GM12875 (cell line): ENCODE measurements around the gene NR3C1.

Experiments
- H3K4me3 ChIP-seq: one replicate; pipeline ENCODE4 v1.5.1; 2011; ENCODE audit warnings: low read depth, low read length, control low read depth
- CTCF ChIP-seq: IDR thresholded peaks from 2 replicates; pipeline ENCODE4 v1.5.1; 2011; ENCODE audit warnings: low read depth, mild to moderate bottlenecking, control low read depth, inconsistent platforms, low read length, moderate library complexity, borderline replicate concordance; ENCODE audit not compliant: insufficient read depth

NR3C1 gene

GRCh38 chr5:143297756-143298155 lies 105.7 kb downstream of the NR3C1 start:
- no peak overlapping the region for H3K4me3 ChIP-seq
- no peak for TF ChIP-seq CTCF

GRCh38 chr5:143290125-143290524 lies 113.4 kb downstream of the NR3C1 start:
- no peak overlapping the region for H3K4me3 ChIP-seq
- TF ChIP-seq CTCF = no peak

- TF ChIP-seq CTCF = no peak
Observed at GRCh38 chr5:143284521-143284920, 119.0 kb downstream of the NR3C1 start.

GRCh38 chr5:143284002-143284401 lies 119.5 kb downstream of the NR3C1 start:
- no peak overlapping the region for H3K4me3 ChIP-seq
- TF ChIP-seq CTCF = no peak

More at GRCh38 chr5:143284521-143284920, 119.0 kb downstream of the NR3C1 start:
- H3K4me3 ChIP-seq = no peak overlapping the region

- H3K4me3 ChIP-seq = no peak overlapping the region
- no peak for TF ChIP-seq CTCF
Observed at GRCh38 chr5:143281226-143281625, 122.3 kb downstream of the NR3C1 start.

- no peak for TF ChIP-seq CTCF
- H3K4me3 ChIP-seq = no peak overlapping the region
Observed at GRCh38 chr5:143279698-143280097, 123.8 kb downstream of the NR3C1 start.

GRCh38 chr5:143277536-143277935 lies 126.0 kb downstream of the NR3C1 start:
- H3K4me3 ChIP-seq = no peak overlapping the region
- TF ChIP-seq CTCF = no peak
